ENCODE results near the gene ZNF79.

The ZNF79 gene

GRCh38 chr9:127426756-127427155 lies 2.6 kb downstream of the ZNF79 start:
- DNase-seq (ENCODE audit: low read depth in 2 of 2), result no peak

GRCh38 chr9:127428348-127428747 lies 4.2 kb downstream of the ZNF79 start:
- no peak for DNase-seq (ENCODE audit: low read depth in 2 of 2)

- no peak for DNase-seq (ENCODE audit: low read depth in 2 of 2)
Measured at GRCh38 chr9:127430415-127430814, 6.2 kb downstream of the ZNF79 start.

- DNase-seq (ENCODE audit: low read depth in 2 of 2), result no peak
Measured at GRCh38 chr9:127437497-127438264, 13.5 kb downstream of the ZNF79 start.

- DNase-seq (ENCODE audit: low read depth in 2 of 2), result no peak
Measured at GRCh38 chr9:127438394-127438793, 14.2 kb downstream of the ZNF79 start.

GRCh38 chr9:127444283-127444920 lies 20.2 kb downstream of the ZNF79 start:
- DNase-seq (ENCODE audit: low read depth in 2 of 2), result no peak

GRCh38 chr9:127444921-127445850 lies 21.0 kb downstream of the ZNF79 start:
- no peak for DNase-seq (ENCODE audit: low read depth in 2 of 2)

- no peak for DNase-seq (ENCODE audit: low read depth in 2 of 2)
Measured at GRCh38 chr9:127445851-127446712, 21.9 kb downstream of the ZNF79 start.

GRCh38 chr9:127446713-127447415 lies 22.7 kb downstream of the ZNF79 start:
- no peak for DNase-seq (ENCODE audit: low read depth in 2 of 2)

- no peak for DNase-seq (ENCODE audit: low read depth in 2 of 2)
Measured at GRCh38 chr9:127447416-127448111, 23.4 kb downstream of the ZNF79 start.

- no peak for DNase-seq (ENCODE audit: low read depth in 2 of 2)
Measured at GRCh38 chr9:127448112-127448805, 24.1 kb downstream of the ZNF79 start.

GRCh38 chr9:127449332-127449966 lies 25.3 kb downstream of the ZNF79 start:
- DNase-seq (ENCODE audit: low read depth in 2 of 2), result no peak

- DNase-seq (ENCODE audit: low read depth in 2 of 2), result no peak
Measured at GRCh38 chr9:127450243-127450760, 26.1 kb downstream of the ZNF79 start.

- DNase-seq (ENCODE audit: low read depth in 2 of 2), result peak; percentile 98 to 99
Measured at GRCh38 chr9:127450830-127451607, 26.8 kb downstream of the ZNF79 start, which contains the start of the genes LRSAM1 and RPL12. Gene LRSAM1, plus strand, starts transcription at chr9:127451510. Its CDS starts 3,018 bp downstream, at chr9:127454528. Gene RPL12, minus strand, starts transcription at chr9:127451406. Its CDS starts 89 bp downstream, at chr9:127451317.

- DNase-seq (ENCODE audit: low read depth in 2 of 2), result no peak
Measured at GRCh38 chr9:127451608-127451857, 27.4 kb downstream of the ZNF79 start.

GRCh38 chr9:127451858-127452656 lies 27.9 kb downstream of the ZNF79 start:
- DNase-seq (ENCODE audit: low read depth in 2 of 2), result no peak

GRCh38 chr9:127452691-127453090 lies 28.5 kb downstream of the ZNF79 start:
- DNase-seq (ENCODE audit: low read depth in 2 of 2), result no peak
